ENCODE results near the gene POP7. TPM values are rescaled to one million over a fixed set of nuclear protein-coding genes. Genes with fewer than 3 reads are reported as not detected.

The POP7 gene
- total and polyA plus RNA-seq, 11 donors, result 24.1 to 62.4 (median 29.7) TPM

DNA sequence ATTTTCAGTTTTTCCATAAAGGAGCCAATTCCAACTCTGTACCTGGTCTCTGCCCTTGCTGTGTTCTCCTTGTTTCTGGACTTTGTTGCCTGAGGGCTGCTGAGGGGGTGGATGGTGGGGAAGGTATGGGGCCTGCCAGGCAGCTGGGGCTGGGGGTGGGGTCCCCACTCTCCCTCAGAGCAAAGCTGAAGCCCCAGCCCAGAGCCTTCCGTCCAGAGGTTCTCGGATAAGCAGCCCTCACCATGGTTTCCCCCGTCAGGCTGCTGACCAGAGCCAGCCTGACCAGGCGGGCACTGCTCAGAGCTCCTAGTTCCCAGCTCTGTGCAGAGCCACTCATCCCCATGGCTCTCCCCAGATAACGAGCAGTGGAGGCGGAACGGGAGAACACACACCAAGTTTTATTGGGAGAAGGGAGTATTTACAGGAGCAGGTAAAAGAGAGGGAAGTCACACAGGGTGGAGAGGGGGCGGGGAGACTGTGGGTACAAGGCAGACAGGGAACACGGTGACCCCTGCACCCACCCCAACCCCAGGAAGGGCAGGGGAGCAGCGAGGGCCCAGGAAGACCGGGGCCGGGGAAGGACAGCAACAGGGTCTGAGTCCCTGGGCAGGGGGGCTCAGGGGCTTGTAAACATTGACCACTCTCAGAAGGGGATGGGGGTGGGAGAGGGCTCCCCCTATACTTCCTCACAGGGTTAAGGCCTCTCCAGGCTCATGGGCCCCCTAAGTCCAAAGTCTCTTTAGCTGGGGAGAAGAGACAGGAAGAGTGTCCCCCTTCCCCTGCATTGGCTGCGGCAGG lies 26.6 kb upstream of the POP7 start:
- Histone ChIP-seq H3K36me3 (peaks cover 3 to 79% (median 76%) of the 10 kb centered on the region in 9 donors), H3K9me3 (no peaks in the 10 kb centered on the region), H3K27me3 (no peaks in the 10 kb centered on the region), H3K4me1 (peaks cover 0 to 44% (median 14%) of the 10 kb centered on the region in 12 donors), H3K27ac (peak overlapping the region in 7 of 12 donors; percentile 3 to 67 (median 24)), H3K4me3 (peak overlapping the region in 1 of 12 donors; percentile 7)
- no peak for TF ChIP-seq POLR2A (IDR thresholded peaks at IDR 0.05)
- TF ChIP-seq, protein P1, sequence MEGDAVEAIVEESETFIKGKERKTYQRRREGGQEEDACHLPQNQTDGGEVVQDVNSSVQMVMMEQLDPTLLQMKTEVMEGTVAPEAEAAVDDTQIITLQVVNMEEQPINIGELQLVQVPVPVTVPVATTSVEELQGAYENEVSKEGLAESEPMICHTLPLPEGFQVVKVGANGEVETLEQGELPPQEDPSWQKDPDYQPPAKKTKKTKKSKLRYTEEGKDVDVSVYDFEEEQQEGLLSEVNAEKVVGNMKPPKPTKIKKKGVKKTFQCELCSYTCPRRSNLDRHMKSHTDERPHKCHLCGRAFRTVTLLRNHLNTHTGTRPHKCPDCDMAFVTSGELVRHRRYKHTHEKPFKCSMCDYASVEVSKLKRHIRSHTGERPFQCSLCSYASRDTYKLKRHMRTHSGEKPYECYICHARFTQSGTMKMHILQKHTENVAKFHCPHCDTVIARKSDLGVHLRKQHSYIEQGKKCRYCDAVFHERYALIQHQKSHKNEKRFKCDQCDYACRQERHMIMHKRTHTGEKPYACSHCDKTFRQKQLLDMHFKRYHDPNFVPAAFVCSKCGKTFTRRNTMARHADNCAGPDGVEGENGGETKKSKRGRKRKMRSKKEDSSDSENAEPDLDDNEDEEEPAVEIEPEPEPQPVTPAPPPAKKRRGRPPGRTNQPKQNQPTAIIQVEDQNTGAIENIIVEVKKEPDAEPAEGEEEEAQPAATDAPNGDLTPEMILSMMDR (IDR thresholded peaks at IDR 0.05), result no peak
- DNase-seq (peak in 1 of 5 donors; percentile 44), ATAC-seq (no peak)
- 72 to 75% (median 73%) methylated on average over 12 to 13 of the region's 13 CpGs for WGBS, 4 donors
- intact Hi-C loops (cut with DNase I), result loop anchor here in 6 of 10 donors (5.0 to 10.0 kb wide), 6 partner anchors 65 to 212 kb away; partner anchors contain the start of genes FBXO24 (in 2 of the 6), LRCH4 (in 2 of the 6) and MOSPD3 (in 1 of the 6)

DNA sequence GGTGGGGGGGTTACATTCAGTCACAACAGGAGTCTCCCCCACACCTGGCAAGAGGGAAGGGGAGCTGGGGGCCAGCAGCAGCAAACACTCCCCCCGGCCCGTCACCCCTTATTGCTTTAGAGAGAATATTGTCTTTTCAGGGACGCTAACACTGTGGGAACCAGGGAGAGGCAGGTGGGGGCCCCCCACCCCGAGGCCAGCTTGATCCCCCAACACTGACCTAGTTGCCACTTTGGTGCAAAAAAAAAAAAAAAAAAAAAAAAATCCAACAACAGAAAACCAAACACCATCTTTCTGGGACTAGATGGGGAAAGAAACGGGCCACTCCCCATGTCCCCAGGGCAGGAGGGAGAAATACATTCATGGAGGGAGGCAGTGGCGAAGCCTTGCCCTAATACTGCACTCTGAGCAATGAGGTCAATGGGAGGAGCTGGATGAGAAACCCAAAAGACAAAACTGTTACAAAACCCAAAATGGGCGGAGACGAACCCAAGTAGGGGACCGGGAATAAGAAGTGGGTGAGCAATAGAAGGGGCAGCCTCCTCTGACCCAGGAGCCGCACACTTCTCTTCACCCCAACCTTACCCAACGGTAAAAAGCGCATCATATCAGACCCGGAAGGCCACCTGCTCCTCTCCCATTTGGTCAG lies 25.9 kb upstream of the POP7 start:
- TF ChIP-seq, protein P1 (IDR thresholded peaks at IDR 0.05), result no peak
- no peak for TF ChIP-seq POLR2A (IDR thresholded peaks at IDR 0.05)
- DNase-seq, result peak in 2 of 5 donors; percentile 49 to 64
- 76 to 79% (median 77%) methylated on average over 13 of the region's 13 CpGs for WGBS, 4 donors
- peak overlapping the region in 1 of 12 donors; percentile 7 for H3K4me3 ChIP-seq
- peaks cover 0 to 44% (median 14%) of the 10 kb centered on the region in 12 donors for H3K4me1 ChIP-seq
- peak overlapping the region in 9 of 12 donors; percentile 3 to 67 (median 26) for H3K27ac ChIP-seq
- H3K9me3 ChIP-seq, result no peaks in the 10 kb centered on the region
- ATAC-seq, result peak; percentile 0 to 39 (median 23)
- intact Hi-C loops (cut with DNase I), result loop anchor here in 6 of 10 donors (5.0 to 10.0 kb wide), 7 partner anchors 65 to 213 kb away; partner anchors contain the start of genes FBXO24 (in 2 of the 6), LRCH4 (in 2 of the 6) and MOSPD3 (in 1 of the 6)
- peaks cover 3 to 86% (median 83%) of the 10 kb centered on the region in 9 donors for H3K36me3 ChIP-seq
- H3K27me3 ChIP-seq, result no peaks in the 10 kb centered on the region

DNA sequence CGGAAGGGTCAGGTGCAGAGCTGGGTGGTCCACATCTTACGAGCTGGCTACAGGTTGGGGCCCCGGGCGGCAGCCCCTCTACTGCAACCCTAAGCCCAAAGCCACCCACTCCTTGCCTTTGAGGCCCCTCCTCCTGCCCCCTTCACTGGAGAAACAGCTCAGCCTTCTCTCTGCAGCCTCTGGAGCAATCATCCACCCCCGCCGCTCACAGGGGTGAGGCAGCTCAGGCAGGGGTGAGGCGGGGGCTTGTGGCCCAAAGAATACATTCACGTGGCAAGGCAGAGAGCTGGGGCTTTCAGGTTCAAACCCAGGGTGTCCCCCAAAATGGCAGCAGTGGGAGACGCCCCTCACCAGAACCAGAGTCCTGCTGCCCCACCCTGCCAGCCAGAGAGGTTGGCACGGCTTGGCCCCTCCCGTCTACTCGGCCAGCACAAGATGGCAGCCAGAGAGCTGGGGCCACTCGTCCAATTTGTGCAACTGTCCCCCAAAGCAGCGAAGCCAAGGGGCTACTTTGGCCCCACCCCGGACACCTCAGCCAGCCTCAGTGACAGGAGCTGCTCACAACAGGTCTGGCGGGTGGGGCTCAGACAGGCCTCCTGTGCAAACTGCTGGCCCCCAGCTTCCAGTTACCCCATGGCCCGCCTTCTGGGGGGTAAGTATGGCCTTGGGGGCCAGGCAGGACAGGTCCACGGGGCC lies 25.2 kb upstream of the POP7 start:
- H3K27ac ChIP-seq, result peak overlapping the region in 7 of 12 donors; percentile 10 to 67 (median 28)
- 79 to 90% (median 85%) methylated on average over 16 to 18 of the region's 18 CpGs for WGBS, 4 donors
- peaks cover 0 to 43% (median 14%) of the 10 kb centered on the region in 12 donors for H3K4me1 ChIP-seq
- DNase-seq, result peak in 1 of 5 donors; percentile 61
- no peak overlapping the region for H3K4me3 ChIP-seq
- H3K9me3 ChIP-seq, result no peaks in the 10 kb centered on the region
- H3K36me3 ChIP-seq, result peaks cover 3 to 93% (median 90%) of the 10 kb centered on the region in 9 donors
- H3K27me3 ChIP-seq, result no peaks in the 10 kb centered on the region
- peak in 2 of 4 donors; percentile 0 to 5 for ATAC-seq
- intact Hi-C loops (cut with DNase I), result loop anchor here in 1 of 10 donors (5.0 kb wide), 1 partner anchor 208 kb away; no protein-coding TSS in a partner anchor
- TF ChIP-seq, protein P1 (IDR thresholded peaks at IDR 0.05), result no peak
- TF ChIP-seq POLR2A (IDR thresholded peaks at IDR 0.05), result no peak
